ENCODE results near the gene FAM20C.
"Not testable (repeated sequence)": the region's sequence is repeated elsewhere in the genome, so short reads cannot be mapped to it uniquely, and the experiment has no call there.

The FAM20C gene

DNA sequence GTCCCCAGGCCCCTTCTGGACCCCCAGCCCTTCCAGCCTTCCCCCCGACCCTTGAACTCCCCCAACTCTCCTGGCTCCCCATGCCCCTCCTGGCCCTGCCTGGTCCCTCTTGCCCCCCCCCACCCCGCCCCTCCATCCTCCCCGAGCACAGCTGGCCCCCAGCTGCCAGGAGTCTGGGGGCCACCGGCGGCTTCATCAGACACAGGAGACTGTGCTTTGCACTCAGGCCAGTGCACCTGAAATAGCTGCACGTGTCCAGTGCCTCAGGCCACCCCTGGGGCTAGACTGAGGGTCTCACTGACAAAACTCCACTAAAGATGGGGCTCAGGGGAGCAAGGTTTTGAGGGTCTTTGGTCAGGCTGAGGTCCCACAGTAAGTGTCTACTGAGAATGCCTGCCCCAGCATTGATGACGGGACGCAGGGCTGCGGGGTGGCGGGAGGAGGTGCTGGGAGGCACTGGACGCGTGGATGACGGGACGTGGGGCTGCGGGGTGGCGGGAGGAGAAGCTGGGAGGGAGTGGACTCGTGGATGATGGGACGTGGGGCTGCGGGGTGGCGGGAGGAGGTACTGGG lies 104.1 kb downstream of the FAM20C start:
- no peak for DNase-seq

DNA sequence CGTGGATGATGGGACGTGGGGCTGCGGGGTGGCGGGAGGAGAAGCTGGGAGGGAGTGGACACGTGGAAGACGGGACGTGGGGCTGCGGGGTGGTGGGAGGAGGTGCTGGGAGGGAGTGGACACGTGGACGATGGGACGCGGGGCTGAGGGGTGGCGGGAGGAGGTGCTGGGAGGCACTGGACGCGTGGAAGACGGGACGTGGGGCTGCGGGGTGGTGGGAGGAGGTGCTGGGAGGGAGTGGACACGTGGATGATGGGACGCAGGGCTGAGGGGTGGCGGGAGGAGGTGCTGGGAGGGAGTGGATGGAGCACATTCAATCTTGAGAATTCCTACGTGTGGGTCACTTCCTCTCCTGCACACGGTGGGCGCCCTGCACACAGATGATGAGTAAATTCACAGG lies 104.8 kb downstream of the FAM20C start:
- DNase-seq = not testable (repeated sequence)

DNA sequence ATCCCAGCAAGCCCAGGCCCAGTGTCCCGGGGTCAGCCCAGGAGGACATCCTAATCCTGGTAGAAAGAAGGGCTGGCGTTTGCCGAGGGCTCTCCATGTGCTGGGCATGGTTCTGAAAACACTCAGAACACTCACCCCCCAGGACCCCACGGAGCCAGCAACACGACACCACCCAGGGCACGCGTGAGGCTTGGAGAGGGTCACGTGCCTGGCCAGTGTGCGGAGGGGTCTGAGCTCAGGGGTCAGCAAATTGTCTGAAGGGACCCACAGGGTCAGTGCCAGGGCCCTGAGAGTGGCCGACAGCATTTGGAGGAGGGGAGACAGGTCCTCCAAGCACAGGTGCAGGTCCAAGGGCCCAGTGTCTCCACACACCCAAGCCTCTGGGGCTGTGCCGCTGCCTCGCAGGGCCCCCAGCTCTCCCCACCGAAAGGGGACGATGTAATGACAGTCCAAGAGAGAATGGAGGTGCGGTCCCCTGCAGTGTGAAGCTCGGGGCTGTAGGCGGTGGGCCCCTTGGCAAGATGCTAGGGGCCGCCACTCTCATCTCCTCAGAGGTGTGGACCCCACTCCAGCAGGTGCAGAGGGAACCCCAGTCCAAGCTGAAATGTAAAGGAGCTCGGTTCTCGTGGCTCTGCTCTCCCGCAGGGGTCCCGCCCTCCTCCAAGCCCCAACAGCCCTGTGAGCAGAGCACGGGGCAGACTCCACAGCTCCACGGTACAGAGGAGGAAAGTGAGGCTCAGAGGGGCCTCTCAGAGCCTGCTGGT lies 105.4 kb downstream of the FAM20C start:
- DNase-seq = no peak

DNA sequence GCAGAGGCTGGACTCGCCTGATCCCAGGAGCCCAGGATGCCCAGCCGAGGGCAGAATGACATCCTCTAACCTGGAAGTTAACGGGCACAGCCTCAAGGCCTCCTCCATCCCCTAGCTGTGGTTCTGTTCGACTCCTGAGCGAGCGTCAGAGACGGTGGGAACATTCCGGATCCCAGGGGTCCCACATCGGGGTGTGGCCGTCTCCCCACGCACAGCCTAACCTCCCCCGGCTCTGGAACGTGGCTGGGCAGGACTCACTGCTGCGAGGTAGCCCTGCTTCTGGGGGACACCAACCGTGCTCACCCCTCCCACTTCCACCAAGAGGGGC lies 106.0 kb downstream of the FAM20C start:
- DNase-seq = no peak

DNA sequence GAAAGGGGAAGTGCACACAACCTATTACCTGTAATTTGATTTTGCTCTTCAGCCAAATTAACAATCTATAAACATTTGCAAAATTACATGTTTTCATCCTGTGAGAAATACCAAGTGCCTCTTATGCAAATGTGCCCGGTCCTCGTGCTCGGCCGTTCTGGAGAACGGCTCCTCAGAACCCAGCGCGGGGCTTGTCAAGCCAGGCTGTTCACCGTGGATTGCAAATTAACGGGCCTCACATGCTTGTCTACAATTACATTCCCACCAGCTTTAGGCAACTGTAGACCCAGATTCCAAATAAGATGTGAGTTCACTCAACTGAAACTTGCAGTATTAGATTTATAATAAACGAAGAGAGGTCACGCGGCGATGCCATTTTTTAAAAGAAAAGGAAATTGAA lies 106.4 kb downstream of the FAM20C start:
- DNase-seq = no peak

DNA sequence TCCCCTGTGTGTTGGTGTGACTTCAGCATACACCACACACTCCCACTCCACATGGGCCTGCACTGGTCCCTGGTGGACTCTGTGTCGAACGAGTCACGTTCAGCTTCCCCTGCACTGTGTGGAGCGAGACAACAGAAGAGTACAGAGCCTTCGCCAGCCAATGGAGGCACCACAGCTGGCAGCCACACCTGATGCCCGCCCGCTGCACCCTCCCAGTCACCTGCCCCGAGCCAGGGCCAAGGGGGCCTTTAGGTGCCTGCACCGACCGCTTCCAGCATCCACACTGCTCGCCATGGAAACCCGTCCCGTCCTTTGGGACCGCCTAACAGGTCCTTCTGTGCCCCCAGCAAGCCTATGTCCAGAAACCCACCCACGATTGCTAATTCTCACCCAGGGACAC lies 106.8 kb downstream of the FAM20C start:
- no peak for DNase-seq

GRCh38 chr7:299628-300027 lies 107.3 kb downstream of the FAM20C start:
- DNase-seq = no peak

DNA sequence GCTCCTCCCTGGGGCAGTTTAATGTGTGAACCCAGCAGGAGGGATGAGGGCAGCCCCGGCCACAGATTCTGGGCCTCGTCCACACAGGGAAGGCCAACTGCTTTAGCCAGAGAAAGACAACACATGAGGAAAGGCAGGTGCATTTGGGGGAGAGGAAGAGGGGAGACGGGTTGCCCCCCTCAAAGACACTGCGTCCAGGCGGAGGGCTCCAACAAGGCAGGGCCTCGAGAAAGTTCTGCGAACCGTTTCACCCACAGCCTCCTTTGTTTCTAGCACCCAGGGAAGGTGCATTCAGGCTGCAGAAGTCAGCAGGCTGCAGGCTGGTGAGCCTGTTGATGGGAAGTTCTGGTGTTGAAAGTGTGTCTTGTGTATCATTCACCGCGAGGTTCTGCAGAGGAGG lies 107.7 kb downstream of the FAM20C start:
- no peak for DNase-seq

DNA sequence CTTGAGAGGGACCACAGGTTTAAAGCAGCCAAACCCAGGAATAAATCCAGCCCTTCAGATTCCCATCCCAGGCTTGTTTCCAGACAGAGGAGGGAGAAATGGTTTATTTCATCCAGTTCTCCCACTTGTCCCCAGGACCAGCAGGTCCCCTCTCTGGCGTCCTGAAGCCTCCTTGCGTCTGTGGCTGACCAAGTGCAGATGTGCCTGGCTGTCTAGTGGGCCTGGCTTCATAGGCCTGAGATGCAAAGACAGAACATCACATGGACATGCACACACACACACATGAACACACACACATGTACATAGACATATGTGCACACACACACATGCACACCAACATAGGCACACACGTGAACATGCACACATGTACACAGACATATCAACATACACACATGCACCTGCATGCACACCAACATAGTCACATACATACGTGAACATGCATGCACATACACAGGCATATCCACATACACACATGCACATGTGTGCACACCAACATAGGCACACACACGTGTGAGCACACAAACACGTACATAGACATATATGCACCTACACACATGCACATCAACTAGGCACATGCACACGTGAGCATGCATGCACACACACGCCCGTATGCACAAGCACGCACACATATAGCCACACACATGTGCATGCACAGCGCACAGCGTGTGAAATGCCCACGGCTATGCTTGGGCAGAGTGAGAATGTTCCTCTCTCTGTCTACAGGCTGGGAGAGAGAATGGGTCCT lies 108.3 kb downstream of the FAM20C start:
- DNase-seq = no peak

GRCh38 chr7:301291-302053 lies 109.1 kb downstream of the FAM20C start:
- DNase-seq = no peak

- no peak for DNase-seq
Measured at GRCh38 chr7:302054-302992, 110.0 kb downstream of the FAM20C start.

DNA sequence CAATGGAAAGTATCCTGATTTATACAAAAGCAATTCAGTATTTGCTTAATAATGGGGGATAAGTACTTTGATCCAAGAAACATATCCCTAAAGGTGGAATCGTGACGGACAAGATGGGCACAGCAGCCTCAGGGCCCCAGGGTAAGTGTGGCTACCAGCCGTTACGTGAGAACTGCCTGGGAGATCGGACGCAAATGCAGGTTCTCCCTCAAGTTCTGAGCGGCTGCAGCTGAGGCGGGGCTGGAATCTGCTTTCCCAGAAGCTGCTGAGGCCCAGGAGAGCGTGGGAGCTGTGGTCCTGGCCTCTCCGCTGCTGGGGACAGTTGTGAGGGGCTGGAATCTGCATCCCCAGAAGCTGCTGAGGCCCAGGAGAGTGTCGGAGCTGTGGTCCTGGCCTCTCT lies 111.1 kb downstream of the FAM20C start:
- no peak for DNase-seq

- DNase-seq = no peak
Measured at GRCh38 chr7:303884-304573, 111.7 kb downstream of the FAM20C start.

- DNase-seq = no peak
Measured at GRCh38 chr7:304574-305409, 112.4 kb downstream of the FAM20C start.

- DNase-seq = no peak
Measured at GRCh38 chr7:305410-306151, 113.2 kb downstream of the FAM20C start.

GRCh38 chr7:307970-308369 lies 115.6 kb downstream of the FAM20C start:
- no peak for DNase-seq

DNA sequence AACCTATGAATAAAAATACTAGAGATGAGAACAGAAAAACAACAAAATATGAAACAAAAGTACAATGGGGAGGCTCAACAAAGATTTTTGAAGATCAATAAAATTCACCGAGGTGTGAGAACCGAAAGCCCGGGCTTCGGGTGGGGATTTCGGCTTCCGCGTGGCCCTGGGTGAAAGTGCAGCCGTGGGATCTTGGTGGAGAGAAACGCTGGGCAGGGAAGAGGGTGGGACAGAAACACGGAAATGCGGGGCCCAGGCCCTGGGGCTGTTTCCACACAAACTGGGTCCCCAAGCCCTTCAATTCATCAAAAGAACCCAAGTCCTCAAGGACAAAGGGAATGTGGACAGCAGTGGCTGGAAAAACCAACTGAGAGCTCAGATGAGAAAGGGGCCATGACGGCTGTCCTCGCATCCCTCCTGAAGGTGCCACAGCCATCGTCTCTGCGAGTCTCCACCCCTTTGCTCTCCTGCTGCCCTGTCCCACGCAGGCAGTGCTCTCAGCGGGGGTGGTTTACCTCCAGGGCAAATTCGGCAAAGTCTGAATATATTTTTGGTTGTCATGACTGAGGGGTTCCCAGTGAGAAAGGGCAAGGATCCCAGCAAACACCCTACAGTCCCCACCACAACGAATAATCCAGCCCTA lies 117.3 kb downstream of the FAM20C start:
- DNase-seq = no peak
